BLaER1 treated with 17β-estradiol and CSF1 and Interleukin-3, amounts not matched to agents 10 nM and 100 nM (cell line): Measurements from ENCODE around the gene ZCCHC13.
"Not testable (repeated sequence)": the region's sequence is repeated elsewhere in the genome, so short reads cannot be mapped to it uniquely, and the experiment has no call there.

Experiments
- H3K27ac ChIP-seq, 11 experiments: shearing (Covaris generic); formaldehyde crosslinking; 2 replicates each; pipeline ENCODE4 v1.8.1; 2022
- H3K27me3 ChIP-seq, 11 experiments: shearing (Covaris generic); formaldehyde crosslinking; 2 replicates each; pipeline ENCODE4 v1.8.1; 2022
- H3K36me3 ChIP-seq, 11 experiments: shearing (Covaris generic); formaldehyde crosslinking; 2 replicates each; pipeline ENCODE4 v1.8.1; 2022
- H3K4me1 ChIP-seq, 10 experiments: shearing (Covaris generic); formaldehyde crosslinking; 2 replicates each; pipeline ENCODE4 v1.8.1; 2022
- H3K4me2 ChIP-seq, 11 experiments: shearing (Covaris generic); formaldehyde crosslinking; 2 replicates each; pipeline ENCODE4 v1.8.1; 2022
- H3K4me3 ChIP-seq, 10 experiments: shearing (Covaris generic); formaldehyde crosslinking; 2 replicates each; pipeline ENCODE4 v1.8.1; 2022
- H3K9ac ChIP-seq, 11 experiments: shearing (Covaris generic); formaldehyde crosslinking; 2 replicates each; pipeline ENCODE4 v1.8.1; 2022
- H3K9me3 ChIP-seq, 11 experiments: shearing (Covaris generic); formaldehyde crosslinking; replicated peaks in 1 of 11; 2 replicates each; pipeline ENCODE4 v1.8.1; 2022
- H4K20me1 ChIP-seq, 11 experiments: shearing (Covaris generic); formaldehyde crosslinking; 2 replicates each; pipeline ENCODE4 v1.8.1; 2022
- Cebpa-rat ChIP-seq, 11 experiments: shearing (Covaris generic); IDR thresholded peaks; 2 replicates each; pipeline ENCODE4 v1.8.1; 2022

Gene ZCCHC13

GRCh38 chrX:74304016-74304415, at the start of gene ZCCHC13:
ZCCHC13 (plus strand) TSS chrX:74304180; CDS start chrX:74304267, 87 bp downstream.
- H3K9ac ChIP-seq = no peak within 1 kb of the TSS
- no peaks in the 10 kb centered on the region for H4K20me1 ChIP-seq
- peaks cover 36 to 93% (median 86%) of the 10 kb centered on the region in 11 experiments for H3K27me3 ChIP-seq
- H3K9me3 ChIP-seq = peaks cover 0 to 13% (median 10%) of the 10 kb centered on the region in 11 experiments; a peak in 15 of 22 replicates
- H3K4me1 ChIP-seq = no peaks in the 10 kb centered on the region
- H3K4me2 ChIP-seq = no peak within 1 kb of the TSS
- H3K4me3 ChIP-seq = no peak within 1 kb of the TSS
- no peaks in the 10 kb centered on the region for H3K36me3 ChIP-seq
- TF ChIP-seq Cebpa-rat (IDR thresholded peaks at IDR 0.05) = no peak
- H3K27ac ChIP-seq = no peak within 1 kb of the TSS

DNA sequence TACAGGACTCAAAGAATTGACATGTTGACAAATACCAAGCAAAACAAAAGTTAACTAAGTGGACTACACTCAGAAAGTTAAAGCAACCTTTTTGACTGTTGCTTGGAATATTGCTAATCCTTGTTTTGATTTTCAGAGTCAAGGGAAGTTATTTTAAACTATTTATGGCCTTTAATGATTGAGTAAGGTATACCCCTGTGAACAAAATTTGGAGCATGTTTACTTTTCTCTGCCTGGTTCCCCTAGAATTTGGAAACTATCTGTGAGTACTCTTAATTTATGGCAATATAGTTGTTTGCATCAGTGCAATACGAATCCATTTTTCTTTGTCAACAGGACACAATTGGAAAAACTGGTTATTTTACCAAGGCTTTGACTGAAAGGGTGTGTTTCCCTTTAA, 45.9 kb upstream of the ZCCHC13 start:
- not testable (repeated sequence) for H3K4me2 ChIP-seq, H4K20me1 ChIP-seq, H3K4me3 ChIP-seq, H3K27ac ChIP-seq, H3K9ac ChIP-seq
- peaks cover 48 to 95% (median 85%) of the 10 kb centered on the region in 11 experiments for H3K36me3 ChIP-seq
- peaks cover 36 to 67% (median 59%) of the 10 kb centered on the region in 11 experiments for H3K9me3 ChIP-seq
- H3K4me1 ChIP-seq = peaks cover 0 to 11% (median 0%) of the 10 kb centered on the region in 10 experiments; a peak in 1 of 20 replicates
- peaks cover 47 to 100% (median 97%) of the 10 kb centered on the region in 11 experiments for H3K27me3 ChIP-seq

- peaks cover 36 to 67% (median 59%) of the 10 kb centered on the region in 11 experiments for H3K9me3 ChIP-seq
- 0 out of 22 replicates have a peak, but pooled peaks cover 0 to 9% (median 0%) of the 10 kb centered on the region in 11 experiments for H4K20me1 ChIP-seq
- no peak overlapping the region for H3K4me2 ChIP-seq
- no peak overlapping the region for H3K27ac ChIP-seq
- H3K9ac ChIP-seq = no peak overlapping the region
- peaks cover 38 to 94% (median 80%) of the 10 kb centered on the region in 11 experiments for H3K27me3 ChIP-seq
- H3K4me1 ChIP-seq = no peaks in the 10 kb centered on the region
- H3K36me3 ChIP-seq = peaks cover 49 to 100% (median 87%) of the 10 kb centered on the region in 11 experiments
- H3K4me3 ChIP-seq = no peak overlapping the region
- no peak for TF ChIP-seq Cebpa-rat (IDR thresholded peaks at IDR 0.05)
These were observed 44.0 kb upstream of the ZCCHC13 start for GRCh38 chrX:74259885-74260491.

- TF ChIP-seq Cebpa-rat (IDR thresholded peaks at IDR 0.05) = no peak
- Histone ChIP-seq H3K9me3 (peaks cover 26 to 56% (median 50%) of the 10 kb centered on the region in 11 experiments), H3K27ac (no peak overlapping the region), H3K4me3 (no peak overlapping the region), H3K4me2 (no peak overlapping the region), H3K9ac (no peak overlapping the region), H3K36me3 (peaks cover 43 to 97% (median 71%) of the 10 kb centered on the region in 11 experiments), H4K20me1 (peaks cover 0 to 15% (median 5%) of the 10 kb centered on the region in 11 experiments; a peak in 5 of 22 replicates), H3K27me3 (peaks cover 15 to 91% (median 65%) of the 10 kb centered on the region in 11 experiments), H3K4me1 (no peaks in the 10 kb centered on the region)
These were observed 41.3 kb upstream of the ZCCHC13 start for GRCh38 chrX:74262452-74263209.

DNA sequence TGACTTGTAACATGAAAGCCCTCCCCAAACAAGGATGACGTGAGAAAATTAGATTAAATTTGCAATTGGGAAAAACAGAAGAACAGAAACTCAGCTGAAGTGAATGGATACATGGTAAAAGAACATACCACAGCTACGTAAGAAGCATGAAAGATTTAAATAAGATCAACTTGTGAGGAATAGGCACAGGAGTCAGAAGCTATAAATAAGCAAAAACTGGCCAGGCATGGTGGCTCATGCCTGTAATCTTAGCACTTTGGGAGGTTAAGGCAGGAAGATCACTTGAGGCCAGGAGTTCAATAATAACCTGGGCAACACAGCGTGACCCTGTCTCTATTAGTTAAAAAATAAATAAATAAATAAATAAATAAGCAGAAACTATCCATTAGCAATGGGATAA, 33.6 kb upstream of the ZCCHC13 start:
- Histone ChIP-seq H3K27me3 (peaks cover 63 to 98% (median 84%) of the 10 kb centered on the region in 11 experiments), H3K4me1 (no peaks in the 10 kb centered on the region; a peak in 1 of 20 replicates), H3K4me2 (no peak overlapping the region), H3K36me3 (peaks cover 32 to 93% (median 63%) of the 10 kb centered on the region in 11 experiments; a peak in 21 of 22 replicates), H3K27ac (no peak overlapping the region), H3K9ac (no peak overlapping the region), H3K4me3 (no peak overlapping the region), H3K9me3 (no peaks in the 10 kb centered on the region), H4K20me1 (peaks cover 5 to 74% (median 12%) of the 10 kb centered on the region in 11 experiments; a peak in 14 of 22 replicates)
- TF ChIP-seq Cebpa-rat (IDR thresholded peaks at IDR 0.05) = no peak

DNA sequence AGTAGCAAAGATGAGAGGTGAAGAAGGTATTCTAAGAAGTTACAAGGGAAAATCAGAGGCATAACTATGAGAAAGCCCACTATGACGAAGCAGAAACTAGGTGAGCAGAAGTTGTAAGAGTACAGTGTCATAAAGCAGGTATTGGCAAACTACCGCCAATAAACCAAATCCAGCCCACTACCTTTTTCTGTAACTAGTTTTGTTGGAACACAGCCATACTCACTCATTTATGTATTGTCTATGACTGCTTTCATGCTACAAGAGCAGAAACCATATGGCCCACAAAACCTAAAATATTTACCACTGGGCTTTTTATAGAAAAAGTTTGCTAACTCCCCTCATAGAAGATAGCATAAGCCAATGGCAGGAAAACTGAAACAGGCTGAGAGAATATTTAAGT, 31.8 kb upstream of the ZCCHC13 start:
- H3K4me1 ChIP-seq = no peaks in the 10 kb centered on the region; a peak in 1 of 20 replicates
- H3K4me2 ChIP-seq = no peak overlapping the region
- H3K36me3 ChIP-seq = peaks cover 47 to 95% (median 77%) of the 10 kb centered on the region in 11 experiments
- TF ChIP-seq Cebpa-rat (IDR thresholded peaks at IDR 0.05) = no peak
- H4K20me1 ChIP-seq = peaks cover 0 to 70% (median 10%) of the 10 kb centered on the region in 11 experiments; a peak in 14 of 22 replicates
- no peaks in the 10 kb centered on the region for H3K9me3 ChIP-seq
- no peak overlapping the region for H3K27ac ChIP-seq
- no peak overlapping the region for H3K4me3 ChIP-seq
- peaks cover 82 to 99% (median 95%) of the 10 kb centered on the region in 11 experiments for H3K27me3 ChIP-seq
- H3K9ac ChIP-seq = no peak overlapping the region

GRCh38 chrX:74274516-74274915, 29.5 kb upstream of the ZCCHC13 start:
- Histone ChIP-seq H3K36me3 (peaks cover 54 to 95% (median 79%) of the 10 kb centered on the region in 11 experiments), H4K20me1 (peaks cover 0 to 57% (median 13%) of the 10 kb centered on the region in 11 experiments; a peak in 12 of 22 replicates), H3K9ac (no peak overlapping the region), H3K9me3 (no peaks in the 10 kb centered on the region), H3K4me1 (no peaks in the 10 kb centered on the region; a peak in 1 of 20 replicates), H3K27me3 (peaks cover 77 to 99% (median 95%) of the 10 kb centered on the region in 11 experiments), H3K4me2 (no peak overlapping the region), H3K4me3 (no peak overlapping the region), H3K27ac (no peak overlapping the region)
- no peak for TF ChIP-seq Cebpa-rat (IDR thresholded peaks at IDR 0.05)

DNA sequence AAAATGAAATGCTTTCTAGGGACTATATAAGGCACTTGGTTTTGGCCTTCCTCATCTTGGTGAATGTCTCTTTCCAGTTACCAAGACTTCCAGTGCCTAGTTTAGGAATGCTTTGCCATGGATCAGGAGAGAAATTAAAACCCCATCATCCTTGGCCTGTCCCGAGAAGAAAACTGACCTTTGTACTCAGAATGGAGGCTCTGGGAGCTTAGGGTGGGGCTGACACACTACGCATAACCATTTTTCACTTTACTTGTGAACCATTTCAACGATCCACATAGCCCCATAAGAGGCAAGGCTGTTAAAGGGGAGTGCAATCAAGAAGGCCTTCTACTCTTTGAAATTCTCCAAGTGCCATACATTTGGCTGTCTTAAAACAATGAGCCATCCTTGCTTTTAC, 26.7 kb upstream of the ZCCHC13 start:
- H3K4me1 ChIP-seq = no peaks in the 10 kb centered on the region
- H4K20me1 ChIP-seq = peaks cover 4 to 57% (median 19%) of the 10 kb centered on the region in 11 experiments; a peak in 18 of 22 replicates
- H3K9ac ChIP-seq = no peak overlapping the region
- H3K27ac ChIP-seq = no peak overlapping the region
- peaks cover 64 to 96% (median 89%) of the 10 kb centered on the region in 11 experiments for H3K36me3 ChIP-seq
- H3K27me3 ChIP-seq = peaks cover 71 to 100% (median 95%) of the 10 kb centered on the region in 11 experiments
- no peak for TF ChIP-seq Cebpa-rat (IDR thresholded peaks at IDR 0.05)
- H3K4me2 ChIP-seq = no peak overlapping the region
- no peaks in the 10 kb centered on the region for H3K9me3 ChIP-seq
- no peak overlapping the region for H3K4me3 ChIP-seq

DNA sequence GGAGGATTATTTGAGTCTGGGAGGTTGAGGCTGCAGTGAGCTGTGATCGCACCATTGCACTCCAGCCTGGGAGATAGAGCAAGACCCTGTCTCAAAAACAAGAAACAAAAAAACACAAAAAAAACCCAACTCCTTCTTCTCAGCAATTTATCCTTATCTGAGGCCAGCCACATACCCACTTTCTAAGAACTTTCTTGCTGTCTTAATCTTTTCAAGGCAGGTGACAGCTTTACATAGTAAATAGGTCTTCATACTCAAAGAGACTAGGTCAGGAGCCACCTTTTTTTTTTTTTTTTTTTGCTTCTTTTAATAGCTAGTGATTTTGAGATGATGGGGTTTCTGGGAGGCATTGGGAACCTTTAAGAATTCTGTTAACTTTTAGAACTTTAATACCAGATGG, 26.1 kb upstream of the ZCCHC13 start:
- Histone ChIP-seq H3K9ac (no peak overlapping the region), H3K4me2 (no peak overlapping the region), H3K27me3 (peaks cover 72 to 100% (median 97%) of the 10 kb centered on the region in 11 experiments), H3K27ac (no peak overlapping the region), H3K4me1 (no peaks in the 10 kb centered on the region), H3K36me3 (peaks cover 68 to 99% (median 90%) of the 10 kb centered on the region in 11 experiments), H3K4me3 (no peak overlapping the region), H3K9me3 (no peaks in the 10 kb centered on the region), H4K20me1 (peaks cover 5 to 60% (median 25%) of the 10 kb centered on the region in 11 experiments; a peak in 18 of 22 replicates)
- TF ChIP-seq Cebpa-rat (IDR thresholded peaks at IDR 0.05) = no peak
